ENCODE results near the gene KCNK17.

Gene KCNK17

GRCh38 chr6:39276379-39276995 is 37.7 kb downstream of the KCNK17 start:
- H3K27me3 Mint-ChIP-seq (ENCODE audit: low read depth), result peaks cover 20% of the 10 kb centered on the region
- no peaks in the 10 kb centered on the region for H3K4me1 Mint-ChIP-seq (ENCODE audit: low read depth)
- no peak overlapping the region for H3K27ac Mint-ChIP-seq
- peaks cover 2% of the 10 kb centered on the region for H3K36me3 Mint-ChIP-seq (ENCODE audit: low read depth)
- no peak overlapping the region for H3K4me3 Mint-ChIP-seq
- no peaks in the 10 kb centered on the region for H3K9me3 Mint-ChIP-seq

GRCh38 chr6:39274903-39275302 is 39.3 kb downstream of the KCNK17 start:
- Mint-ChIP-seq H3K27ac (no peak overlapping the region), H3K4me1 (ENCODE audit: low read depth) (no peaks in the 10 kb centered on the region), H3K9me3 (no peaks in the 10 kb centered on the region), H3K4me3 (no peak overlapping the region), H3K36me3 (ENCODE audit: low read depth) (peaks cover 2% of the 10 kb centered on the region), H3K27me3 (ENCODE audit: low read depth) (peaks cover 20% of the 10 kb centered on the region)

GRCh38 chr6:39274471-39274870 is 39.7 kb downstream of the KCNK17 start:
- Mint-ChIP-seq H3K4me3 (no peak overlapping the region), H3K27me3 (ENCODE audit: low read depth) (peaks cover 20% of the 10 kb centered on the region), H3K4me1 (ENCODE audit: low read depth) (no peaks in the 10 kb centered on the region), H3K27ac (no peak overlapping the region), H3K36me3 (ENCODE audit: low read depth) (peaks cover 2% of the 10 kb centered on the region), H3K9me3 (no peaks in the 10 kb centered on the region)

DNA sequence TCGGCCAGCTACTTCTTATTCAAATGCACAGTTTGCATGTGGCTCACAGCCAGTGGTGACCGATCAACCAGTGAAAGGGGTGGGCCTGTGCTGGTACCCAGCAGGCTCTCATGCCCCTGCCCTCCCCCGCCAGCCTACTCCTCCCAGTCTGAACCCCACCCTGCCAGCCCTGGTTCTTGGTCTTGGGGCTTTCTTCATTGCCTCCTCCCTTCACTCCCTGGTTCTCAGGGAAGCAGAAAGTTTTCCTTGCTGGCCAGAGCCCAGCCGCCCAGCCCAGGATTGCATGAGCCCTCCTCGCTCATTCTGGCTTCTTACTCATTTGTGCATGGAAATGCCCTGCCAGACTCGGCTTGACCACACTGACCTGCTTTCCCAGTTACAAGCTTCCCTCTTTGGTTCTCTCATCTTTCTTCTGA is 40.8 kb downstream of the KCNK17 start:
- Mint-ChIP-seq H3K4me1 (ENCODE audit: low read depth) (no peaks in the 10 kb centered on the region), H3K4me3 (no peak overlapping the region), H3K9me3 (no peaks in the 10 kb centered on the region), H3K36me3 (ENCODE audit: low read depth) (peaks cover 2% of the 10 kb centered on the region), H3K27ac (no peak overlapping the region), H3K27me3 (ENCODE audit: low read depth) (peaks cover 20% of the 10 kb centered on the region)

DNA sequence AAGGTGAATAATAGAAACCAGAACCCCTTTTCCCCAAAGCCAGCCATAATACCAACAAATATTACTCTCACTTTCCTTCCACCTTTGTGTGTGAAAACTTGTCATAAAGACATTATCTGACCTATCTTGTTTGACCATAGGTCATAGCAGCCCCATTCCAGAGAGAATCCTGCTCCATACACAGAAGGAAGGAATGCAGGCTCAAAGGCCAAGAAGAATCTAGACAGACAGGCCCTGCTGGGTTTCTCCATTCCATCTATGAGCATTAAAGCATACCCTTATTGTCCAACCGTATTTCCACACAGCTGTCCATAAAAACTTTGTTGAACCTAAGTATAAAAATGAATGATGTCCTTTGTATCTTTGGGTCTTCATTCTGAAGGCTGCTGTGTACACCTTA is 44.3 kb downstream of the KCNK17 start:
- Mint-ChIP-seq H3K4me3 (no peak overlapping the region), H3K27ac (no peak overlapping the region), H3K4me1 (ENCODE audit: low read depth) (no peaks in the 10 kb centered on the region)

GRCh38 chr6:39268721-39269120 is 45.5 kb downstream of the KCNK17 start:
- H3K27me3 Mint-ChIP-seq (ENCODE audit: low read depth), result peaks cover 2% of the 10 kb centered on the region
- no peak overlapping the region for H3K4me3 Mint-ChIP-seq
- H3K9me3 Mint-ChIP-seq, result no peaks in the 10 kb centered on the region
- H3K4me1 Mint-ChIP-seq (ENCODE audit: low read depth), result no peaks in the 10 kb centered on the region
- H3K27ac Mint-ChIP-seq, result no peak overlapping the region
- H3K36me3 Mint-ChIP-seq (ENCODE audit: low read depth), result peaks cover 1% of the 10 kb centered on the region

More for the DNA sequence above, 44.3 kb downstream of the KCNK17 start:
- H3K36me3 Mint-ChIP-seq (ENCODE audit: low read depth), result peaks cover 2% of the 10 kb centered on the region
- no peaks in the 10 kb centered on the region for H3K9me3 Mint-ChIP-seq
- H3K27me3 Mint-ChIP-seq (ENCODE audit: low read depth), result peaks cover 8% of the 10 kb centered on the region

- H3K9me3 Mint-ChIP-seq, result no peaks in the 10 kb centered on the region
- H3K27me3 Mint-ChIP-seq (ENCODE audit: low read depth), result no peaks in the 10 kb centered on the region
- H3K27ac Mint-ChIP-seq, result no peak overlapping the region
- H3K4me1 Mint-ChIP-seq (ENCODE audit: low read depth), result peaks cover 2% of the 10 kb centered on the region
- no peak overlapping the region for H3K4me3 Mint-ChIP-seq
- no peaks in the 10 kb centered on the region for H3K36me3 Mint-ChIP-seq (ENCODE audit: low read depth)
These were observed 46.0 kb downstream of the KCNK17 start for GRCh38 chr6:39268171-39268570.

GRCh38 chr6:39266782-39267355 is 47.4 kb downstream of the KCNK17 start:
- Mint-ChIP-seq H3K36me3 (ENCODE audit: low read depth) (no peaks in the 10 kb centered on the region), H3K27ac (no peak overlapping the region), H3K4me1 (ENCODE audit: low read depth) (peaks cover 2% of the 10 kb centered on the region), H3K27me3 (ENCODE audit: low read depth) (no peaks in the 10 kb centered on the region), H3K4me3 (no peak overlapping the region), H3K9me3 (no peaks in the 10 kb centered on the region)

DNA sequence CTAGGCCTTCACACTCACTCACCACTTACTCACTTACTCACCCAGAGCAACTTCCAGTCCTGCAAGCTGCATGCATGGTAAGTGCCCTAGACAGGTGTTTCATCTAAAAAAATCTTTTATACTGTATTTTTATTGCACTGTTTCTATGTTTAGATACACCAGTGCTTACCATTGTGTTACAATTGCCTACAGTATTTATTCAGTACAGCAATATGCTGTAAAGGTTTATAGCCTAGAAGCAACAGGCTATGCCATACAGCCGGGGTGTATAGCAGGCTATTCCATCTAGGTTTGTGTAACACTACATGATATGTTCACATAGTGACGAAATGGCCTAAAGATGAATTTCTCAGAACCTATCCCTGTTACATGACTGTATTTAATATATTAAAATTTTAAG is 47.8 kb downstream of the KCNK17 start:
- Mint-ChIP-seq H3K36me3 (ENCODE audit: low read depth) (no peaks in the 10 kb centered on the region), H3K4me1 (ENCODE audit: low read depth) (peaks cover 2% of the 10 kb centered on the region), H3K4me3 (no peak overlapping the region), H3K9me3 (no peaks in the 10 kb centered on the region), H3K27me3 (ENCODE audit: low read depth) (no peaks in the 10 kb centered on the region), H3K27ac (no peak overlapping the region)

- H3K36me3 Mint-ChIP-seq (ENCODE audit: low read depth), result no peaks in the 10 kb centered on the region
- H3K27ac Mint-ChIP-seq, result no peak overlapping the region
- H3K4me1 Mint-ChIP-seq (ENCODE audit: low read depth), result peaks cover 2% of the 10 kb centered on the region
- no peak overlapping the region for H3K4me3 Mint-ChIP-seq
- H3K9me3 Mint-ChIP-seq, result no peaks in the 10 kb centered on the region
- peaks cover 7% of the 10 kb centered on the region for H3K27me3 Mint-ChIP-seq (ENCODE audit: low read depth)
These were observed 50.7 kb downstream of the KCNK17 start for GRCh38 chr6:39263303-39264037.

DNA sequence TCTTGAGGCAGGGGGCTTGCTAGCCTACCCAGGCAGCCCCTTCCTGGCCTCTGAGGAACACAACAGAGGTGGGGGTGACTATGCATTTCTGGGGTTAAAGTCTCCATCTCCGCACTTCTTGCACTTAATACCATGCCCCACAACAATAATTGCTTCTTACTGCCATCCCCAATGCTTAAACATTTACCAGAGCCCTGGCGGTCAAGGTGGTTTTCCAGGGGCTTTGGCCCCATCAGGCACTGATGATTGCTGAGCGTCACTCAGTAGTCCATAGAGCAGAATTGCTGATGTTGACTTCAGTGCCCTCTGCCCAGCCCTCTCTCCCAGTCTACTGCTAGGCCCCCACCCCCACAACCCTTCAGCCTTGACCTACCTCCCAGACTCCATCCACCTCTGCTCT is 52.5 kb downstream of the KCNK17 start:
- Mint-ChIP-seq H3K9me3 (no peaks in the 10 kb centered on the region), H3K27ac (no peak overlapping the region), H3K4me1 (ENCODE audit: low read depth) (peaks cover 2% of the 10 kb centered on the region), H3K4me3 (no peak overlapping the region), H3K27me3 (ENCODE audit: low read depth) (peaks cover 7% of the 10 kb centered on the region), H3K36me3 (ENCODE audit: low read depth) (no peaks in the 10 kb centered on the region)

DNA sequence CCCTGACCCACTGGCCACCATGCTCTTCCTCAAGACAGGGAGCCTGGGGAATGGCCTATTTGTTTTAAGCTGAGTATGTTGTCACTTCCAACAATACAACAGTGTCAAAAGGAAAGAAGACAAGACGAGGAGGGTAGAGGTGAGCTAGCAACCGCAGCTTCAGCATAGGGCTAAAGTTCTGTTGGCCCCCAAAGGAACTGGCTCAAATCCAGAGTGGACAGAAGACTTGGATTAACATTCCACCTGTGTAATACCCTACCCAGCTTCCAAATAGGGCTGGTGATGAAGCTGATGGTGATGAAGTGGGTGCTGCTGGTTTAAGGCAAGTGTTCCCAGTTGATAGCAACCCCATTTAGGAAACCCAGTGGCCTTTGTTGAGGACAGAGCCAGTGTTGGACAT is 53.3 kb downstream of the KCNK17 start:
- Mint-ChIP-seq H3K4me3 (no peak overlapping the region), H3K4me1 (ENCODE audit: low read depth) (peaks cover 2% of the 10 kb centered on the region), H3K27ac (no peak overlapping the region), H3K9me3 (no peaks in the 10 kb centered on the region), H3K27me3 (ENCODE audit: low read depth) (peaks cover 7% of the 10 kb centered on the region), H3K36me3 (ENCODE audit: low read depth) (no peaks in the 10 kb centered on the region)

- no peaks in the 10 kb centered on the region for H3K9me3 Mint-ChIP-seq
- no peak overlapping the region for H3K4me3 Mint-ChIP-seq
- peaks cover 2% of the 10 kb centered on the region for H3K4me1 Mint-ChIP-seq (ENCODE audit: low read depth)
- no peak overlapping the region for H3K27ac Mint-ChIP-seq
- H3K36me3 Mint-ChIP-seq (ENCODE audit: low read depth), result no peaks in the 10 kb centered on the region
- peaks cover 7% of the 10 kb centered on the region for H3K27me3 Mint-ChIP-seq (ENCODE audit: low read depth)
These were observed 53.8 kb downstream of the KCNK17 start for GRCh38 chr6:39260456-39260855.

DNA sequence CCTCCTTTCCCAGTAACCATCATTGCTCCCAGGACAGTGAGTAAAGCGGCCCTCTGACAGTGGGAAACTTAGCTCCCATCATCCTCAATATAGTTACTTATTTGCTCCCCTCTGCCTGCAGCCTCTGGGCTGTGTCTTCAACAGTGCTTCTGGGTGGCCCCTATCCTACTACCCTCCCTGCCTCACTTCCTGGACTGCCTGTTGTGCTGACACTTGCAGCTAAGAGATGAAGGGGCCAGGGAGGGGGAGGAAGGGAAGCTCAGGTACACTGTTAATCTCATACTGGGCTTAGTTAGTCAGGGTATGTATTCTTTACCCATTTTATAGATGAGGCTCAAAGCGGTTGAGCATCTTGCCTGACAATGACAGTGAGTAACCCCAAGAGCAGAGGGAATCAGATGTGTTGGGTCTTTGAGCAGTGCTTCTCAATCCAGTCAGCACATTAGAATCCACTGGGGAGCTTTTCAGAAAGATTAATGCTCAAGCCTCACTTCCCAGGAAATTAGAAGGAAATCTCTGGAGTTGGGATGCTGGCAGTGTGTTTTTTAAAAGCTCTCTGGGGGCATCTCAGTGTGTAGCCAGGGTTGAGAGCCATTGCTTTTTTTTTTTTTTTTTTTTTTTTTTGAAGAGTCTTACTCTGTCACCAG is 57.8 kb downstream of the KCNK17 start:
- Mint-ChIP-seq H3K4me3 (no peak overlapping the region), H3K27ac (no peak overlapping the region), H3K4me1 (ENCODE audit: low read depth) (no peaks in the 10 kb centered on the region), H3K9me3 (no peaks in the 10 kb centered on the region), H3K36me3 (ENCODE audit: low read depth) (no peaks in the 10 kb centered on the region), H3K27me3 (ENCODE audit: low read depth) (peaks cover 30% of the 10 kb centered on the region)

Measured in T-helper 1 cell treated with Interleukin-12 subunit alpha and Interleukin-12 subunit beta and Interleukin-4 antibody, amounts not matched to agents 30 μg/mL and 1 μg/mL, for 36 hours (primary cell).